HG03521 (cell line): ENCODE results near the gene MLYCD.

ENCODE experiments used
- ATAC-seq: cut with Tn5 transposase; IDR thresholded peaks from one replicate; pipeline ENCODE4 v1.9.1; 2021; ENCODE audit warnings: mild to moderate bottlenecking, moderate library complexity; ENCODE audit not compliant: unreplicated experiment

MLYCD gene

GRCh38 chr16:83925095-83925905 lies 26.4 kb downstream of the MLYCD start:
- ATAC-seq, result no peak

DNA sequence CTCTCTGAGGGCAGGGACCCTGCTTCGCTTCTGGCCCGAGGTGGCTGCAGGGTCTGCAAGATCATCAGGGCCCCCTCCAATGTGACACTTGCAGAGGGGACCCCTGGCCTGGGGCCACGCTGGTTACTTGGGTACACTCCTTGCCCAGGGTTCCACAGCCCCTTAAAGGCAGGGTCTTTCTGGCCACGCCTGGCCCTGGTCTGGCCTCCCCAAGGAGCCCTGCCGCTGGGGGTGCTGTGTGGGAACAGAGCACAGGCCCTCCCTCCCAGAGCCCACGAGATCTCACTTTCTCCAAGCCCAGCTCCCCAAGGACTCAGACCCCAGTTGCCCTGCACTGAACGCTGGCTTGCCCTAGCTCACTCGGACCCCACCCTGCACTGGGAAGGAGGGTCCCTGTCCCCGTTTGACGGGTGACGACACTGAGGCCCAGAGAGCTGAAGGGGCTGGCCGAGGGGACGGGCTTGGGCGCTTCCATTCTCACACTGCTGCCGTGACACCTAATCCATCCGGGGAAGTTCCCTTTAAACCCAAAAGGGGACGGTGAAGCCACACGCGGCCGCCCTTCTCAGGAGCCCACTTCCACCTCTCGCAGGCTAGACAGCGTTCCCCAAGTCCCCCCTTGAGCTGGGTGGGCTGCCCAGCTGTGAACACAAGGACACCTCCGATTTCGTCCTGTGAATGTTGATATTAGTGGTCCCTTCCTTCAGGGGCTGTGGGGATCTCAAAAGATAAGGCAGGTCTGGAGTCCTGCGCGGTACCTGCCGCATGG lies 27.2 kb downstream of the MLYCD start:
- no peak for ATAC-seq

GRCh38 chr16:83926726-83927397 lies 27.9 kb downstream of the MLYCD start:
- no peak for ATAC-seq

DNA sequence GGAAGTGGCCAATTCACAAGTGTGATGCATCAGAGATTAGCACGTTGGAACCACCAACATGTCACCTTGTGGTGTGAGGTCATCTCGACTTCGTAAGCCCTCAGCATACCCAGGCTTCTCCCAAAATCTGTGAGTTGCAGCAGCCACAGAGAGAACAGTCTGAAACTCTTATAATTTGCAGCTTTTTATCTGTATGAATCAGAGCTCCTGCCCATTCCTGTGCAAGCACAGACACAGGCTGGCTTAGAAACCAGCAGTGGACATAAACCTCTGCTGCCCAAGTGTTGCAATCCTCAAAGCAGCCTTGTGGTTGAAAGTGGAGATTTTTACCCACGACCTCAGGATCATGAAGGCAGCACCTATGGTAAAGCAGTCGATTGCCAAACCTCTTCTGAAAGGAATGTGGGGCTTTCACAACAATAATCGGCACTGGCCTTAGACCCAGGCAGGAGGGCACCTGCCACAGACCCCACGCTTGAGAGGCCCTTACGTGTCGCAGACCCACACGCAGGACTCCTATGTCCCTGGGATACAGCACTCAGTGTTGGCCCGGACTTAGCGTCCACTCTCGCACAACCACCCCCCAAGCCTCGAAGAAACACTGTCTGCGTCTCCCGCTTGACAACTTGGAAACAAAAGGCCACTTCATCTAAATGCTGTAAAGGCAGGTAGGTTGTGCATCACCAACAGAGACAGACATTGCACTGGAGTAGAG lies 29.6 kb downstream of the MLYCD start:
- ATAC-seq, result no peak

GRCh38 chr16:83929811-83930555 lies 31.1 kb downstream of the MLYCD start:
- ATAC-seq, result no peak

GRCh38 chr16:83930730-83931500 lies 32.0 kb downstream of the MLYCD start:
- no peak for ATAC-seq

DNA sequence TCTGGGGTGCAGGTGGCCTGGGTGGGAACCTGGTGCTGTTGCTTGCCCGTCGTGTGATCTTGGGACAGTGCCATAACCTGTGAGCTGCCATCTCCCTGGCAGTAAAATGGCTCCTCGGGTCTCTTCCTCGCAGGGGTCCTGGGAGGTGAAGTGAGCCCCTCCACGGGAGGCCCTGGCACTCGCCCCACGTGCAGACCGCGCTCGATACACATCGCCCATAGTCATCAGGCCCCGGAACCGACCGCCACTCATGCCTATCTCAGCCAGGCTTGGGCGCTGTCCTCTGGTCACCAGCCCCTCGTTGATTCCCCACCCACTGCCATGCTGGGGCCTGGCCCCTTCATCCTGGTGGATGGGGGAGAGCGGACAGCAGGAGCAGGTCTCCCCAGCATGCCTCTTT lies 32.6 kb downstream of the MLYCD start:
- no peak for ATAC-seq

DNA sequence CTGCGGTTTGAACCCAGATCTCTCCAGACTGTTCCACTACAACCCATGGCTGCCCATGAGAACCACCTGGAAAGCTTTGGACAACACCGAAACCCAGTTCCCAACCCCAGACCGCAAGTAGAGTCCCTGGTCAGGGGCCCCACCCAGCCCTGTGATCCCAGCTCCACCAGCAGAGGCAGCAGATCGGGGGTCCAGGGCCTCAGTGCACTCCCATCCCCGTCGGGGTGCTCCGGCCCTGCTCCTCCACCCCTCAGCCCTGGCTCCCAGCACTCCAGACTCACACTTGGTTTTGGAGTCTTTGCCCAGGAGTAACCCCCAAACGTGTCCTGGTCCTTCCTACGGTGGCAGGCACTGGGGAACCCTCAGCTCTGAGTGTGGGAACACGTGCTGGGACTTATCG lies 33.4 kb downstream of the MLYCD start:
- no peak for ATAC-seq

DNA sequence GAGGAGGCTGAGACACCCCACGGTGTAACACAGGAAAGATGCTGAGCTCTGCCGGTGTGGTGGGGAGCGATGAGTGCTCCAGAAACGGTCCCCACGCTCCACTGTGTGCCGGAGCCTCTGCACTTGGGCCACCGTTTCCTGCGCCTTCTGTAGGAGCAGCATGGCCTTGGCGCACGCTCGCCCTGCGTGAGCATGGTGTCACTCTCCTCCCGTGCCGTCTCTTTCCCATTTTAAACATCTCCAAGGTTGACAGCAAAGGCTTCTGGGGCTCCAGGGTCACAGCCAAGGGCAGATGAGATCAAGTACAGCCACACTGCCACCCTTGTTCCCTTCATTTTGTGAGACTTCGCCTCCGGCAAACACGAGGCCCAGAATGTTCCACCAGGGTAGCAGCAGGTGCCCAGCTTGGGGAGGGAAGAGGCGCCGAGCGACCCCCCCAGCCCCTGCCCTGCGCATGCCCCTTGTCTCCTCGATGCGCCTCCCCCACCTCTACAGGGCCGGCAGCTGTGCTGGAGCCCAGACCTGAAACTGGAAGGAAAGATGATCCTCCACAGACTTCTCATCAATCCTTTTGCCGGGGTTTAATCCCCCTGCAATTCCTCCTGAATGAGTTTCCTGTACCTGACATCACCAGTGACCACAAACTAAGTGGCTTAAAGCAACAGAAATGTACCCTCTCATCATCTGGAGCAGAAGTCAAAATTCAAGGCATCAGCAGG lies 34.2 kb downstream of the MLYCD start:
- ATAC-seq, result no peak

- no peak for ATAC-seq
These were observed 35.2 kb downstream of the MLYCD start for GRCh38 chr16:83933885-83934683.

- no peak for ATAC-seq
These were observed 35.7 kb downstream of the MLYCD start for GRCh38 chr16:83934684-83934977.

GRCh38 chr16:83935005-83935857 lies 36.3 kb downstream of the MLYCD start:
- ATAC-seq, result no peak

GRCh38 chr16:83935858-83936255 lies 36.9 kb downstream of the MLYCD start:
- ATAC-seq, result no peak

- ATAC-seq, result no peak
These were observed 37.8 kb downstream of the MLYCD start for GRCh38 chr16:83936581-83937165.

- ATAC-seq, result no peak
These were observed 38.4 kb downstream of the MLYCD start for GRCh38 chr16:83937267-83937666.

- ATAC-seq, result no peak
These were observed 39.3 kb downstream of the MLYCD start for GRCh38 chr16:83937922-83938885.
